HK-2 (cell line): ENCODE results near the gene FLT3LG.

Source experiments
- DNase-seq: peaks from one replicate; pipeline ENCODE4 v3.0.0-alpha.2; 2018; ENCODE audit not compliant: unreplicated experiment

FLT3LG gene, protein sequence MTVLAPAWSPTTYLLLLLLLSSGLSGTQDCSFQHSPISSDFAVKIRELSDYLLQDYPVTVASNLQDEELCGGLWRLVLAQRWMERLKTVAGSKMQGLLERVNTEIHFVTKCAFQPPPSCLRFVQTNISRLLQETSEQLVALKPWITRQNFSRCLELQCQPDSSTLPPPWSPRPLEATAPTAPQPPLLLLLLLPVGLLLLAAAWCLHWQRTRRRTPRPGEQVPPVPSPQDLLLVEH

DNA sequence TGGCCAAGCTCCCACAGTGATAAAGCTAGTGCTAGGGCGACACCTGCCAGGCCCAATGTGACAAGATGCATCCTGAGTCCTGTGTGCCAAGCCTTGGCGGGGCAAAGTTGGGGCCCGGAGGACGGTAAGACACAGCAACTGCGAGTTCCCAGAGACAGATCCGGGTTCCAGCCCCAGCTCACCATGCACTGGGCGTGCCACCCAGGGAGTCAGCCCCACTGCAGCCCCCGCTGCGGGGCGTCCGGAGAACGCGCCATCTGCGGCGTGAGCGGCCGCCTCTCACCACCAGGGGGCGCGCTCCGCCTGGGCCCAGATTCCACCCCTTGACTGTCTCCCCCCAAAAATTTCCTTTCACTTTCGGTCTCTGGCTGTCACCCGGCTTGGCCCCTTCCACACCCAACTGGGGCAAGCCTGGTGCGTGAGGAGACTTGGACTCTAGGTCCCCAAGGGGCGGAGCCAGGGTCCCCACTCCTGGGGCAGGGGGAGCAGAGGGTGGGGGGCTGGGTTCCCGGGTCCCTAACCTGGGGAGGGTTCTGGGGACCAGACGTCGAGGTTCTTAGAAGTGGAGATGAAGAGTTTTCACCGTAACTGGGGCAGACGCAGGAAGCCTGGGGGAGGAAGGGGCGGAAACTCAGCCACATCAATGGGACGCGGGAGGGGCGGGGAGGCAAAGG, at the start of gene FLT3LG:
TSS of gene FLT3LG (plus strand) at position 348 of the 674 bp plus-strand sequence. CDS start 425 bp downstream, outside the sequence.
- DNase-seq: peak; percentile 69

DNA sequence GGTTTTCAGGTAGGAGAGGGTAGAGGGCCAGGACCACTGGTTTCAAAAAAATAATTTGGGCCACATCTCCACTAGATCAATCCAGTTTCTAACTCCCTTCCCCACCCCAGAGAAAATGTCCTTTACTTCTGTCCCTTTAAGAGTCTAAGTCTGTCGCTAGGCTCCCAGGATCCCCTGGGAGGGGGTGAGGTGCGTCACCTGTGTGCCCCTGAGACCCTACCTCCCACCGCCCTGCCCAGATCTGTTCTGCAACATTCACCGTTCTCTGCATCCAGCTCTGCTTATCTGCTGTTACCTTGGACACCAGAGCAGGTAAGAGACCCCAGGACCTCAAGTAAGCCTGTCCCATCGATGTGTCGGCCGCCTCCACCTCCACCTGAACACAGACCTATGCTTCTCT, 48.8 kb upstream of the FLT3LG start, which contains the start of gene GFY:
TSS of gene GFY (plus strand) at position 211 of the 400 bp plus-strand sequence. CDS start 1,043 bp downstream, outside the sequence.
- no peak for DNase-seq

DNA sequence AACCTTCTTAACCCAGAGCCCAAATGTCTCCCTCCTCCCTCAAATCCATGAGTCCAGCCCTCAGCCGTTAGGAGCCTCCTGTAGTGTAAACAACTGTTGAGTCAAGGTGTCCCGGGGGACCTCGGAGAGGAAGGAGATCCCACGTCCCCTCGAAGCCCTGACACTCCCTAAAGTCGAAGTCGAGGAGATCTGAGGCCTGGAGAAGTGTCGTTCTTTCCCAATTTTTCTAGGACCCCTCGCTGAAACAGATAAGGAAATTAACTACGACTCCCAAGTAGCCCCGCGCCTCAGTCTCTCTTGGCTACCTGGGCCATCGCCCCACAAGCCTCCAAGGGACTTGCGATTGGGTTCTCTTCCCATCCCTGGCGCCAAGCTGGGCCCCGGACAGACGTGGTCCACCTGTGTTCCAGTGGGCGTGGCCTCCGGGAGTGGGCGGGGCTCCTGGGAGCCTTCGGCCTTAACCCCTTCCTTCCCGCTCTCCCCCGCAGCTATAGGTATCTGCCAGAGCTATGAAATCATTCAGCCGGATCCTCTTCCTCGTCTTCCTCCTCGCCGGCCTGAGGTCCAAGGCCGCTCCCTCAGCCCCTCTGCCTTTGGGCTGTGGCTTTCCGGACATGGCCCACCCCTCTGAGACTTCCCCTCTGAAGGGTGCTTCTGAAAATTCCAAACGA, 48.0 kb upstream of the FLT3LG start:
- DNase-seq: no peak

DNA sequence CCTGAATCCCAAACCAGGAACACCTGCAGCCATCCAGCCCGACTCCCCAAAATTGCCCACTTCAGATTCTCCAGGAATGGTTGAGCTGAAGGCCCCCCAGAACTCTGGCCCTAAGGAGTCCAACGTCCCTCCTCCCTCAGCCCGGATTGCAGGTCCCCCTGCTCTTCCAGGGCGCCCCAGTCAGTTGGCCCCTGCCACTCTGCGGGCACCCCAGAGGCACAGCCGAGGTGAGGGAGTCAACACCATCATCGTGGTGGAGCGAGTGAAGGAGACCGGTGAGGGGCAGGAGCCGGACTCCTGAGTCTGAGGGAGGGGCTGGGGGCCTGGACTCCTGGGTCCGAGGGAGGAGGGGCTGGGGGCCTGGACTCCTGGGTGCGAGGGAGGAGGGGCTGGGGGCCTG, 46.7 kb upstream of the FLT3LG start:
- DNase-seq: no peak

DNA sequence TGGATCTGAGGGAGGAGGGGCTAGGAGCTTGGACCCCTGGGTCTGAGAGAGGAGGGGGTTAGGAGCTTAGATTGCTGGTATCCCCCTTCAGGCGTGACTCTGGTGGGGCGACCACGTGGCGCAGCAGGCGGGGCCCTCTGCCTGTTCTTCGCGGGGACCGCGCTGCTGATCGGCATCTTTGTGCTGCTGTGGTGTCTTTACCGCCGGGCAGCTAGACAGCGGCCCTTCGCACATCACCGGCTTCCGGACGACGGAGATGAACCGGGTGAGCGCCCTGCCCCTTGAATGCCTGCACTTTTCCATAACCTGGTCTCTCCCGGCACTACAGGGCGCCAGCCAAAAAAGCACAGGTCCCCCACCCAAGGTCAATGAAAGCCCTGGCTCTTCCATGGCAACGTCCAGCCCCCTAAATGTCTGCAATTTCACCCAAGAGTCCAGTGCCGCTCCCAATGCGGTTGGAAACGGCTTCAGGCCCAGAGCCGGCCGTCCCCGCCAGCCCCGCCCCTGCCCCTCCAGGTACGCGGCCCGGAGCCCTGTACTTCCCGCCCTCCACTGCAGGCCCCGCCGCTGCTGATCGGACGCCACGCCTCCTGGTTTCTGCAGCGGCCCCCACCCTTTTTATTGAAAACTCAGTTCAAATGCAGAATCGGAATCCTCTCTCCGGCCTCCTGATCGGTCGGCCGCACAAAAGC, 46.0 kb upstream of the FLT3LG start:
- peak; percentile 41 for DNase-seq

DNA sequence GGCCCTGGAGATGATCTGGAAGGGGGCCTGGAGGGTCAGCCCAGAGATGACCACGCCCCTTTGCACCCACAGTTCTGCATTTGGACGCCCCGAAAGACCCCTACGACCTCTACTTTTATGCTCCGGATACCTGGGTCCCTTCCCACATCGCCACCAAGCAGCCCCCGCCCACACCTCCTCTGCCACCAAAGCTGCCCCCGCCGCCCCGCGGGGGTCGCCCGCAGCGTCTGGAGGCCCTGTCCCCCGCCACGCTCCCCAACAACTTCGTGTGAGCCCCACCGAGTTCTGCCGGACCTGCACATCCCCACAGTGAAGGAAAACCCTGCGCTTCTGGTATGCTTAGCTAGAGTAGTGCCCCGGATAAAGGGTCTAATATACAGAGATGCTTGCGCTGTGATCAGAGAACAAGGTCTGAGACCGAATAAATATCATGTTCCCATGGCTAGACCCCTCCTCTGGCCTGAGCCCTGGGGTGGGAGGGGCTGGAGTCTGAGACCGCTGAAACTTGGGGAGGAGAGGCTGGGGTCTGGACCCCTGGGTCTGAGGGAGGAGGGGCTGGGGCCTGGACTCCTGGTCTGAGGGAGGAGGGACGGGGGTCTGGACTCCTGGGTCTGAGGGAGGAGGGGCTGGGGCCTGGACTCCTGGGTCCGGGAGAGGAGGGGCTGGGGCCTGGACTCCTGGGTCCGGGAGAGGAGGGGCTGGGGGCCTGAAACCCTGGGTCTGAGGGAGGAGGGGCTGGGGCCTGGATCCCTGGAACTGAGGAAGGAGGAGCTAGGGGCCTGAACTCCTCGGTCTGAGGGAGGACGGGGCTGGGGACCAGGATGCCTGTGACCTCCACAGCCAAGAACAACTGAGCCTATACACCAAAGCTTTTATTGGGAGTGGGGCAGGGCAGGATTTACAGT, 45.2 kb upstream of the FLT3LG start:
- no peak for DNase-seq

DNA sequence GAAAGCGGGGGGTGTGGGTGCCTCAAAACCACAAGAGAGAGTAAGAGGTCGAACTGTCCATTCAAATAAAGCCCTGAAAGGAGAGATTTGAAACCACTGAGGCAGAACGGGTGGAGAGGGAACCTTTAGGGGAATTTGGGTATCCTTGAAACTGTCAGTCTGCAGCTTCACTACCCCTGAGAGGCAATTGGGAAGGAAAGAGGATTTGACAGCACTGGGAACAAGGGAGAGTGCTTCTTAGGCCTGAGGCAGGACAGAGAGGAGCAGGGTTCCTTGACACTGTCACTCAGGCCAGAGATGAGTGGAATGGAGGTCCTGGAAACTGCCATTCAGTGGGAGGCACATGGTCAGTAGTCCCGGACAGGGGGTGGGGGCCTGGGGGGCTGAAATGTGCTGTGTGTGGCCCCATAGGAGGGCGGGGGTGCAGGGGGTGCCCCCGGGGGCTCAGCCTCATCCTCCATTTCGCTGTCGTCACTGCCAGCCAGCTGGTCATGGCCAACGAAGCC, 43.8 kb upstream of the FLT3LG start:
- DNase-seq: no peak

DNA sequence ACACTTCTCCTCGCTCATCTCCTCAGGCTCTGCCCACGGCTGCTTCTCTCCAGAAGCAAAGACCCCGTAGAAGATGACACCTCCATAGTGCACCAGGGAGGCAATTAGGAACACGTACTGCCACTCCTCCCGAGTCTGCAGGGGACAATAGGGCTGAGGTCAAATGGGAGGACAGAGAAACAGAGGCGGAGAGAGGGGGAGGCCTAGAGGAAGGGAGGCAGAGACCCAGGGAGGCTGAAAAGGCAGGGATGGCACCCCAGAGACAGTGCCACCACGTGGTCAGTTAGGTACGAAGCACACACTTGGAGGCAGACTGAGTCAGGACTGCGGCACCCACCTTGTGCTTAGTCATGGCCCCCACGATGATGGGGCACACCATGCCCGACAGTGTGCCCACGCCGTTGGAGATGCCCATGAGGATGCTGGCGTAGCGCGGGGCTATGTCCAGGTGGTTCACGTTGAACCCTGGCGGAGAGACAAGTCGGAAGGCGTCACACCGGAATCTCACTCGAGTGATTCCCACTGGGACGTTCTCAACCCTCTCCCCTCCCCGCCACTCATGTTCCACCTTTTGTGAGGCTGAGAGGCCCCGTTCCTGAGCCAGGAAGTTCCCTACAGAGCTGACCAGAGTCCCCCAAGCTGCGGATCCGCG, 43.2 kb upstream of the FLT3LG start:
- DNase-seq: no peak

DNA sequence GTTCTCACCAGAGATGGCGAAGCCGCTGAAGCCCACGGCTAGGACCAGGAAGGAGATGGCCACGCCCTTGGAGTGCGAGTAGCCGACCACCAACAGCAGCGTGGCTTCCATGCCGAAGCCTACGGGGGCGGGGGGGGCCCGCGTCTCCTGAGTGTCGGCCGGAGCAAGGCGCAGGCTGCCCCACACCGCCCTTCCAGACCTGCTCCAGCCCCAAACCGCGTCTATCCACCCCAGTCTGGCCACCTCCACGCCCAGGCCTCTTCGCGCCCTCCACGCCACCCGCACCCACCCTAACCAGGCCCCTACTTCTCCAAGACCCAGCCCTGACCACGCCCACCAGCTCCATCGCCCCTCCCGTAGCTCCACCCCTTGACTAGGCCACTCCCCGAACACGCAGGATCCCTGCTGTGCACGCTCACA, 42.7 kb upstream of the FLT3LG start:
- DNase-seq: no peak

DNA sequence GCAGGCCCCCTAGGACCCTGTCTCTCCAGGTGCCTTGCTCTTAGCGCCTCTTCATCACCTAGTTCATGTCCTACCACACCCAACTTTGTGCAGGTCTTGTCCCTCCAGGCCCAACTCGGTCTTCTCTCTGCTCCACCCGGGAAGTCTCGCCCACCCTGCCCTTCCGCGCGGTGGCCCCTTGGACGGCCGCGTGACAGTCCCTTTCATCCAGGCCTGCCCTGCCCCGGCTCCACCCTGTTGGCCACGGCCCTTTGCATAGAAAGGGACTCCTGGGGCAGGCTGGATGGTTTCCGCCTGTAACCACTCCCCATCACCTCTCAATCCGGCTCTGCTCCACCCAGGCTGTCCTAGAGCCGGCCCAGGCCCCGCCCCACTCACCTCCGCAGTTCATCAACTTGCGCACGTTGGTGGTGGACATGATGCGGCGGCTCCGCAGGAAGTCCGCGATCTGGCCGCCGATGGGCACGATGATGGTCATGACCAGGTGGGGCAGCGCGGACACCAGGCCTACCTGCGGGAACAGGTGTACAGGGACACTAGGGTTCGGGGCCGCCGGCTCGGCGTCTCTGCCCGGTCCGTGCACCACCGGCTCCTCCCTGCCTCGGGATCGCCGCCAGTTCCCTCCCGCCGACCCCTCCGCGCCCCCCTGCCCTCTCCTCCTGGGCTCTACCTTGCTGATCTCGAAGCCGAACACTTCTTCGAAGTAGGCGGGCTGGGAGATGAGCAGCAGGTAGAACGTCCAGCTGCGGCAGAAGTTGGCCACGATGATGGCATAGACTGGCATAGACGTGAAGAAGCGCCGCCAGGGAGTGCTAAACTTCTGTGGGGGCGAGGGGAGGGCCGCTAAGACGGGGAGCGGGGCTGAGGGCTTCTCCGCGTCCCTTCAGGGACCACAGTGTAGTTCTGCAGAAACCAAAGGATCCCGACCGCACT, 41.6 kb upstream of the FLT3LG start:
- DNase-seq: no peak

DNA sequence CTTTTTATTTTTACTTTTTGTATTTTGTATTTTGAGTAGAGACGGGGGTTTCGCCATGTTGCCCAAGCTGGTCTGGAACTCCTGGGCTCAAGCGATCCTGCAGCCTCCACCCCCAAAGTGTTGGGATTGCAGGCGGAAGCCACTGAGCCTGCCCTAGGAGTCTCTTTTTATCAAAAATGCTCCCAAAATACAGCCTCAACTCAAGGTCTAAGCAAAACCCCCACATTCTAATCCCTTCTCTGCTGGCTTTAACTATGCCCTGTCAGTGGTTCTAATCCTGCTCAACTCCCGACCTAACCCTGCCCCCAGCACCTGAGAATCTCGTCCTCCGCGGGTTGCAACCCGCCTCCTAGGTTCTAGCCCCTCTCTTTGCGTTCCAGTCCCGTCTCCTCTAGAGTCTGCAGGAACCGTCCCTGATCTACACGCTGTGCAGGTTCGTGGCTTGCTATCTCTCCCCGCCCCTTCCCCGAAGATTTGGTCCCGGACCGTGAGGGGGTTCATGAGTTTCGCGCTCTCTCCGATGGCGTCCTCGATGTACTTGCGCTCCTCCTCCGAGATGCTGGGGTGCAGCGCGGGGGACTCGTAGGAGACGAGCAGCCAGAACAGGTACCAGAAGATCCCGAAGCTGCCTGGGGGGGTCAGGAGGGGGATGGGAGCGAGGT, 40.6 kb upstream of the FLT3LG start:
- no peak for DNase-seq

DNA sequence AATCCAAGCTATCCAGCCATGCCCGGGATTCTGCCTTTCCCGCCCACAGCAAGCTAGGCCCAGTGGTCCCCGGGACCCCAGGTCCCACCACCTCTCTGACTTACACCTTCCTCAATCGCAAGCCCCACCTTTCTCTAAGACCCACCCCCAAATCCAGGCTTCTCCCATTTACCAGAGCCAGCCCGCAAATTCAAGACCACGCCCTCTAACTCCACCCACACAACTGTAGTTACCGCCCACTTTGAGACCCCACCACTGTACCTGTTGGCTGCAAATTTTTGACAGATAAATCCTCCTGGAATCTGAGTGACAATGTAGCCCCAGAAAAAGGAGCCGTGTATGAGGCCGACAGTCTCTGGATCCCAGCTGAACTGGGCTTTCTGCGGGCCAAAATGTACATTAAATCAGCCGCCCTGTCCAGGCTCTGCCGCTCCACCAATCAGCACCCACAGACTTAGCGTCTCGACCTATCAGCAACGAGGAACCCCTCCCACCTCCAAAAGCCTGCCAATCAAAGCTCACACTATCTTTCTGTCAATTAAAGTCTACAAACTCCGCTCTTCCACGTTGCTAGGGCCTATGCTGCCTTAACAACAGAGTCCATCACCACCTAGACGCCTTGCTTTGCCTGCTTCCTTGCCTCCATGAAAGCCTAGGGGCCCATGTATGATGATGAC, 39.0 kb upstream of the FLT3LG start:
- DNase-seq: no peak

DNA sequence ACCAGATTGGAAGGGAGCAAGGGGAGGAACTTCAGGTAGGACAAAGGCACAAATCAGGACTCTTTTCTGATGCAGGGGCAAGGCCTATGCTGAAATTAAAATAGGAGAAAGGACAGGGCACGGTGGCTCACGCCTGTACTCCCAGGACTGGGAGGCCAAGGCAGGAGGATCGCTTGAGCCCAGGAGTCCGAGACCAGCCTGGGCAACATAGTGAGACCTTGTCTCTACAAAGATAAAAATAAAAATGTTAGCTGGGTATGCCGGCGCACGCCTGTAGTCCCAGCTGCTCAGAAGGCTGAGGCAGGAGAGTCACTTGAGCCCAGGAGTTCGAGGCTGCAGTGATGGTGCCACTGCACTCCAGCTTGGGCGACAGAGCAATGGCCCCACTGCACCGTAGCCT, 38.3 kb upstream of the FLT3LG start:
- no peak for DNase-seq

DNA sequence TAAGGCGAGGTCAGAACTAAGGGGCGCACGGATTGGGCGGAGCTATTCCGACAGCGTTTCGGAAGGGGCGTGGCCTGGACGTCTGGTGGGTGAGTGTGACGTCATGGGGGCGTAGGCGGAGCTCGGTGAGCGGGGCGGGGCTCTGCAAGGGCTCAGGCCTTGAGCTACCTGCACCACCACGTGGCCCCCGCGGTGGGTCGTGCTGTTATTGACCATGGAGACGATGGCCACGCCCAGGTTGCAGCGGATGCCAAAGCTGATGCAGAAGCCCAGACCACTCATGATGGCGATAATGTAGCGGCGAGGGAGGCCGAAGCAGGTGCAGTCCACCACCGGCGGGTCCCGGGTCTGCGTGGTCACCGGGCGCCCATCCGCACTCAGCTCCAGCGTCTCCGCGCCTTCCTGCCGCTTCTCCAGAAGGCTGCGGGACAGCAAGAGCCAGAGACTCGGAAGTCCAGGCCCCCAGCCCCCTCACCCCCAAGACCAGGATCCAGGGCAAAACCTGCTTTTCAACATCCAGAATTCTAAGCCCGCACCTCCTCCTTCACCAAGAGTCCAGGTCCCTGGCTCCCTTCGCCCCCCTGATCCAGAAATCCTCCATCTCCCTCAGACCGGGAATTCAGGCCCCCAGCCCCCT, 37.5 kb upstream of the FLT3LG start:
- DNase-seq: no peak

DNA sequence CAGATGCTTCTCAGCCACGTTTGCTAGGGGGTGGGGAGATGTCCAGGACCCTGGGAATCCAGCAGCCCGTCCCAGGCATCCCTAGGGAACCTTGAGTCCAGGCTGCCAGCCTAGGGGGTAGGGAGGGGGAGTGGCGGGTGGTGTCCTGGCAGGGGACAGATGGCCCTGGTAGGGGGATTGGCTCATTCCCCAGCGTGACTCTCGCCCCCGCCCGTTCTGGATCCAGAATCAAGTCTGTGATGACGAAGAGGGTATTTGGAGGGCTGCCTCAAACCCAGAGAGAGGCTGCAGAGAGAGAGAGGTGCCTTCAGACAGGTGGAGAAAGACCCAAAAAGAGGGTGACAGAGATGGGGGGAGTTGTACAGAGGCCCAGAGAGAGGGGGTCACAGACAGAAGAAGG, 36.8 kb upstream of the FLT3LG start:
- DNase-seq: no peak

DNA sequence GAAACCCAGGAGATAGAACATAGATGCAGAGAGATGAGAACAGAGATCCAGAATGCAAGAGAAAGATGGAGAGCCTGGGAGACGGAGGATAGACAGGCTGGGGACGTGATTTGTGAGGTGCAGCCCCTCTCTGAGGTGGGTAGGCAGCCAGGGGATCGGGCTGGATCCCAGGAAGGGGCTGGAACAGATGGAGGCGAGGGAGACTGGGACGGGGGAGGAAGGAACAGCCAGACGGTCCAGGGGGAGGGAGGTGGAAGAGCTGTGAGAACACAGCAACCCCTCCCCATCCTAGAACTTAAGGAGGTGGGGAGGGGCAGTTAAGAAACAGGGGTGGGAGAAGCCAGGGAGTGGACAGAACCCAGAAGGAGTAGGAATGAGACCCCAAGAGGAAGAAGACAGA, 35.8 kb upstream of the FLT3LG start:
- no peak for DNase-seq

DNA sequence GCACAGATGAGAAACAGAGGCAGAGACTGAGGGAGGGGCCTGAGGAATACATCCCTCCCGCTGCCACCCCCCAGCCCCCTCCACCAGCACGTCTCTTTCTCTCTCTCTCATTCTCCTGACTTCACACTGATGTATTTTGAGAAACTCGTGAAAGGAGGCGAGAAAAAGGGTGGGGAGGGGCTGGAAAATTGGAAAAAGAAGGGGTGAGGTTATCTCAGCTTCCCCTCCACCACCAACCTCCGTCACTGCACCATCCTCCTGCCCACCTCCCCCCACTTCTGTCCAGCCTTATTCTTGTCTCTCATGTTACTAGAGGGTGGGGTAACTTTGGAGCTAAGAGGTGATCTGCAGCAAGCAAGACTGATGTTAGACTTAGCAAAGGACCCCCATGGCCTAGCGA, 34.2 kb upstream of the FLT3LG start:
- no peak for DNase-seq
